ENCODE results near the gene MRNIP.
A peak's percentile ranks its signal among the peaks of the same experiment; 100 is the strongest.

MRNIP gene

DNA sequence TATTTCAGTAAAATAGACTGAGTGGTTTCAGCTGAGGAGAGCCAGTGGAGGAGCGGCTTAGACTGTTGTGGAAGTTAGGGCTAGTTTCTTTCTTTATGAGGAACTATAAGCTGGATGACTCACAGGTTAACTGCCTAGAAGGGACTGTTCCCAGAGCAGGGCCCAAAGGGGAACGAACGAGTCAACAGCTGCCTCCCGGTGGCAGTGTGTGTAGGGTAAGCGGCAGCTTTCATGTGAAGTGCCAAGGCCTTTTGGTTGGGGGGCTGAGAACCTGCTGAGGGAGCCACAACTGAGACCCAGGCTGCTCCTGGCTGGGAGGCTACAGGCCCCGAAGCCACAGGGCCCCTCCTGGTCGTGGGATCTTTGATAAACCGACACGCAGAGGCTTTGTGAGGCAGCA lies 30.9 kb downstream of the MRNIP start:
- Histone ChIP-seq H3K27me3 (ENCODE audit: insufficient read depth, poor library complexity, severe bottlenecking) (no peaks in the 10 kb centered on the region), H3K27ac (replicated peaks) (peak overlapping the region; percentile 51), H3K4me3 (replicated peaks; ENCODE audit: insufficient read depth, low read length) (no peak overlapping the region)
- DNase-seq (ENCODE audit: low read depth in 1 of 2, low spot score in 1 of 2) = peak in 1 of 2 experiments; percentile 90
- TF ChIP-seq REST (IDR thresholded peaks at IDR 0.05; ENCODE audit: insufficient replicate concordance, low read depth) (no peak), GABPA (IDR thresholded peaks at IDR 0.05; ENCODE audit: low read depth) (no peak), POLR2AphosphoS5 (IDR thresholded peaks at IDR 0.05; ENCODE audit: low read depth) (peak; percentile 52)
- TF ChIP-seq, protein P1, sequence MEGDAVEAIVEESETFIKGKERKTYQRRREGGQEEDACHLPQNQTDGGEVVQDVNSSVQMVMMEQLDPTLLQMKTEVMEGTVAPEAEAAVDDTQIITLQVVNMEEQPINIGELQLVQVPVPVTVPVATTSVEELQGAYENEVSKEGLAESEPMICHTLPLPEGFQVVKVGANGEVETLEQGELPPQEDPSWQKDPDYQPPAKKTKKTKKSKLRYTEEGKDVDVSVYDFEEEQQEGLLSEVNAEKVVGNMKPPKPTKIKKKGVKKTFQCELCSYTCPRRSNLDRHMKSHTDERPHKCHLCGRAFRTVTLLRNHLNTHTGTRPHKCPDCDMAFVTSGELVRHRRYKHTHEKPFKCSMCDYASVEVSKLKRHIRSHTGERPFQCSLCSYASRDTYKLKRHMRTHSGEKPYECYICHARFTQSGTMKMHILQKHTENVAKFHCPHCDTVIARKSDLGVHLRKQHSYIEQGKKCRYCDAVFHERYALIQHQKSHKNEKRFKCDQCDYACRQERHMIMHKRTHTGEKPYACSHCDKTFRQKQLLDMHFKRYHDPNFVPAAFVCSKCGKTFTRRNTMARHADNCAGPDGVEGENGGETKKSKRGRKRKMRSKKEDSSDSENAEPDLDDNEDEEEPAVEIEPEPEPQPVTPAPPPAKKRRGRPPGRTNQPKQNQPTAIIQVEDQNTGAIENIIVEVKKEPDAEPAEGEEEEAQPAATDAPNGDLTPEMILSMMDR (IDR thresholded peaks at IDR 0.05; ENCODE audit: insufficient read depth, low read length) = no peak

DNA sequence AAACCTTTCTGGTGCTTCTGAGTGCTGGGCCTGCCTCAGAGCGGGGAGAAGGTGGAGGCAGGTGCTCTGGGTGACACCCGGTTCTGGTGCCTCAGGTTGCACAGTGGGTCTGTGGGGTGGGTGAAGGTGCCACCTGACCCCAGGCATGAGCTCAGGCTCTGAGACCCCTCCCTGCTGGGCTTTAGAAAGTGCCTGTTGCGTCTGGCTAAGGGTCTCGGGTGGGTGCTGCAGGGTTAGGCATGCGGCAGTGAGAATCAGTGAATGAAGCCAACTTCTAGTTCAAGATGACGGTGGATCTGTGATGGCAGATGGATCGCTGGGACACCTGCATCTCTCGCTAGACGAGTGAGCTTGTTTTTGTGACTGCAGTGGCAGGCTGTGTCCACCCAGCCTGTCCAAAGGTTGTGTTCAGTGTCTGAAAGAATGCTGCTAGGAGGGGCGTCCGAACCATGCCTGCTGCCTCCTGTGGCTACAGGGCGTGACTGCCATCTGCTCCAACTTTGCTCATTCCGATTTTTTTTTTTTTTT lies 32.9 kb downstream of the MRNIP start:
- TF ChIP-seq GABPA (IDR thresholded peaks at IDR 0.05; ENCODE audit: low read depth) = no peak
- H3K27ac ChIP-seq (replicated peaks) = no peak overlapping the region
- no peak overlapping the region for H3K4me3 ChIP-seq (replicated peaks; ENCODE audit: insufficient read depth, low read length)
- no peaks in the 10 kb centered on the region for H3K27me3 ChIP-seq (ENCODE audit: insufficient read depth, poor library complexity, severe bottlenecking)
- DNase-seq (ENCODE audit: low read depth in 1 of 2, low spot score in 1 of 2) = no peak

- H3K27ac ChIP-seq (replicated peaks) = no peak overlapping the region
- no peak for TF ChIP-seq REST (IDR thresholded peaks at IDR 0.05; ENCODE audit: insufficient replicate concordance, low read depth)
- H3K27me3 ChIP-seq (ENCODE audit: insufficient read depth, poor library complexity, severe bottlenecking) = no peaks in the 10 kb centered on the region
- H3K4me3 ChIP-seq (replicated peaks; ENCODE audit: insufficient read depth, low read length) = no peak overlapping the region
- no peak for DNase-seq (ENCODE audit: low read depth in 1 of 2, low spot score in 1 of 2)
Observed at GRCh38 chr5:179824745-179825112, 33.9 kb downstream of the MRNIP start.

GRCh38 chr5:179823937-179824744 lies 34.5 kb downstream of the MRNIP start:
- H3K4me3 ChIP-seq (replicated peaks; ENCODE audit: insufficient read depth, low read length) = no peak overlapping the region
- H3K27ac ChIP-seq (replicated peaks) = no peak overlapping the region
- no peak for DNase-seq (ENCODE audit: low read depth in 1 of 2, low spot score in 1 of 2)
- no peak for TF ChIP-seq GABPA (IDR thresholded peaks at IDR 0.05; ENCODE audit: low read depth)
- no peak for TF ChIP-seq SPI1 (IDR thresholded peaks at IDR 0.05; ENCODE audit: borderline replicate concordance, low read depth)
- TF ChIP-seq, protein P1 (IDR thresholded peaks at IDR 0.05; ENCODE audit: insufficient read depth, low read length) = no peak
- TF ChIP-seq REST (IDR thresholded peaks at IDR 0.05; ENCODE audit: insufficient replicate concordance, low read depth) = no peak
- no peak for TF ChIP-seq POLR2AphosphoS5 (IDR thresholded peaks at IDR 0.05; ENCODE audit: low read depth)
- H3K27me3 ChIP-seq (ENCODE audit: insufficient read depth, poor library complexity, severe bottlenecking) = no peaks in the 10 kb centered on the region

Data from HL-60 (cell line).